Measurements from ENCODE around the gene NAA80.
"Not testable (repeated sequence)": the region's sequence is repeated elsewhere in the genome, so short reads cannot be mapped to it uniquely, and the experiment has no call there.

Gene NAA80

GRCh38 chr3:50286322-50287227, 12.6 kb downstream of the NAA80 start:
- Histone ChIP-seq H3K4me1 (ENCODE audit: insufficient read depth, low read length) (peaks cover 6% of the 10 kb centered on the region), H3K27me3 (ENCODE audit: insufficient read depth, low read length) (no peaks in the 10 kb centered on the region), H3K4me3 (ENCODE audit: low read length) (no peak overlapping the region), H3K36me3 (ENCODE audit: insufficient read depth, low read length) (peaks cover 32% of the 10 kb centered on the region), H3K9me3 (ENCODE audit: low read length) (no peaks in the 10 kb centered on the region), H2AFZ (ENCODE audit: low read depth, low read length) (no peak overlapping the region)

DNA sequence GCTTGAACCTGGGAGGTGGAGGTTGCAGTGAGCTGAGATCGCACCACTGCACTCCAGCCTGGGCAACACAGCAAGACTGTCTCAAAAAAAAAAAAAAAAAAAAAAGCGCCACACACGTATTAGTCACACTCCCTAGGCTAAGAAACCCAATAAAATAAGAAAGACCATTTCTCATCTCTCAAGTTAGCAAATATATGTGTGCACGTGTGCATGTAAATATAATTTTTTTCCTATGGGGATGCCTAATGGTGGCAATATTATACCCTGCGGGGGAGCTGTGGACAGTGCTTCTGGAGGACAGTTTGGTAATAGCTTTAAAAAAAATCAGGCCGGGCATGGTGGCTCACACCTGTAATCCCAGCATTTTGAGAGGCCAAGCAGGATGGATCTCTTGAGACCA, 15.1 kb downstream of the NAA80 start:
- not testable (repeated sequence) for H3K9me3 ChIP-seq (ENCODE audit: low read length); H3K4me3 ChIP-seq (ENCODE audit: low read length); H2AFZ ChIP-seq (ENCODE audit: low read depth, low read length); H3K27me3 ChIP-seq (ENCODE audit: insufficient read depth, low read length); H3K4me1 ChIP-seq (ENCODE audit: insufficient read depth, low read length)
- H3K36me3 ChIP-seq (ENCODE audit: insufficient read depth, low read length): peaks cover 23% of the 10 kb centered on the region

- Histone ChIP-seq H3K9me3 (ENCODE audit: low read length) (no peaks in the 10 kb centered on the region), H3K4me1 (ENCODE audit: insufficient read depth, low read length) (no peaks in the 10 kb centered on the region), H3K36me3 (ENCODE audit: insufficient read depth, low read length) (no peaks in the 10 kb centered on the region)
These were observed 19.8 kb downstream of the NAA80 start for GRCh38 chr3:50279255-50280016.

GRCh38 chr3:50278880-50279224, 20.4 kb downstream of the NAA80 start, which contains the start of gene LSMEM2:
TSS of gene LSMEM2 (plus strand) at chr3:50279087. CDS start at chr3:50279114, 27 bp downstream.
- no peaks in the 10 kb centered on the region for H3K36me3 ChIP-seq (ENCODE audit: insufficient read depth, low read length)
- no peak within 1 kb of the TSS for H3K4me3 ChIP-seq (ENCODE audit: low read length)
- no peaks in the 10 kb centered on the region for H3K9me3 ChIP-seq (ENCODE audit: low read length)
- no peak within 1 kb of the TSS for H2AFZ ChIP-seq (ENCODE audit: low read depth, low read length)
- H3K4me1 ChIP-seq (ENCODE audit: insufficient read depth, low read length): no peaks in the 10 kb centered on the region
- H3K27me3 ChIP-seq (ENCODE audit: insufficient read depth, low read length): no peaks in the 10 kb centered on the region

More at GRCh38 chr3:50279255-50280016, 19.8 kb downstream of the NAA80 start:
- no peak overlapping the region for H3K4me3 ChIP-seq (ENCODE audit: low read length)
- H2AFZ ChIP-seq (ENCODE audit: low read depth, low read length): no peak overlapping the region
- no peaks in the 10 kb centered on the region for H3K27me3 ChIP-seq (ENCODE audit: insufficient read depth, low read length)

- Histone ChIP-seq H3K4me3 (ENCODE audit: low read length) (no peak overlapping the region), H3K9me3 (ENCODE audit: low read length) (no peaks in the 10 kb centered on the region), H3K27me3 (ENCODE audit: insufficient read depth, low read length) (no peaks in the 10 kb centered on the region), H2AFZ (ENCODE audit: low read depth, low read length) (no peak overlapping the region), H3K4me1 (ENCODE audit: insufficient read depth, low read length) (no peaks in the 10 kb centered on the region), H3K36me3 (ENCODE audit: insufficient read depth, low read length) (no peaks in the 10 kb centered on the region)
These were observed 20.9 kb downstream of the NAA80 start for GRCh38 chr3:50278123-50278879.

DNA sequence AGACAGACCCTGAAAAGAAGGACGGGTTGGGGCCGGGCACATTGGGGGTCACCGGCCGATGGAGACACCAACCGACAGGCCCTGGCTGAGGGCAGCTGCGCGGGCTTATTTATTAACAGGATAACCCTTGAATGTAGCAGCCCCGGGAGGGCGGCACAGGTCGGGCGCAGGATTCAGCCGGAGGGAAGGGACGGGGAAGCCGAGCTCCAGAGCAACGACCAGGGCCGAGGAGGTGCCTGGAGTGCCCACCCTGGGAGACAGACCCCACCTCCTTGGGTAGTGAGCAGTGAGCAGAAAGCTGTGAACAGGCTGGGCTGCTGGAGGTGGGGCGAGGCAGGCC, 22.5 kb downstream of the NAA80 start:
- no peak overlapping the region for H3K4me3 ChIP-seq (ENCODE audit: low read length)
- H3K4me1 ChIP-seq (ENCODE audit: insufficient read depth, low read length): peaks cover 2% of the 10 kb centered on the region
- H3K9me3 ChIP-seq (ENCODE audit: low read length): no peaks in the 10 kb centered on the region
- no peak overlapping the region for H2AFZ ChIP-seq (ENCODE audit: low read depth, low read length)
- H3K27me3 ChIP-seq (ENCODE audit: insufficient read depth, low read length): no peaks in the 10 kb centered on the region
- H3K36me3 ChIP-seq (ENCODE audit: insufficient read depth, low read length): no peaks in the 10 kb centered on the region

DNA sequence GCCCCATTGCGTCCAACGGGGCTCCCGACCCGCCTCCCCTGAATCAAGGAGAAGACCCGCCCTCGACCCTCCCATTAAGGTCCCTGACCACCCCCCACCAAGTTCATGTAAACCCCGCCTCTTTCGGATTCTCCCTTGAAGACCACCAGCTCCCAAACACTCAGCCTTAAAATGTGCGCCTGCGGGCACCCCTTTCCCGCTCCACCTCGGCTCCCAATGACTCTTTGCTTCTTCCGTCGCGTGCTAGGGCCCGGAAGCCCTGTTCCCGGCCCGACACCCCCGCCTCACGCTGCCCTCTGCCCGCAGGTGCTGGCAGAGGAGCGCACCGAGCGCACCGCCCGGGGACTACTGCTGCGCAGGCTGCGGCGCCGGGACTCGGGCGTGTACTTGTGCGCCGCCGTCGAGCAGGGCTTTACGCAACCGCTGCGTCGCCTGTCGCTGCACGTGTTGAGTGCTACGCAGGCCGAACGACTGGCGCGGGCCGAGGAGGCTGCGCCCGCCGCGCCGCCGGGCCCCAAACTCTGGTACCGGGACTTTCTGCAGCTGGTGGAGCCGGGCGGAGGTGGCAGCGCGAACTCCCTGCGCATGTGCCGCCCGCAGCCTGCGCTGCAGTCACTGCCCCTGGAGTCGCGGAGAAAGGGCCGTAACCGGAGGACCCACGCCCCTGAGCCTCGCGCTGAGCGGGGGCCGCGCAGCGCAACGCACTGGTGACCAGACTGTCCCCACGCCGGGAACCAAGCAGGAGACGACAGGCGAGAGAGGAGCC, 23.0 kb downstream of the NAA80 start:
- no peaks in the 10 kb centered on the region for H3K27me3 ChIP-seq (ENCODE audit: insufficient read depth, low read length)
- H3K4me1 ChIP-seq (ENCODE audit: insufficient read depth, low read length): peaks cover 2% of the 10 kb centered on the region
- H3K4me3 ChIP-seq (ENCODE audit: low read length): no peak overlapping the region
- H2AFZ ChIP-seq (ENCODE audit: low read depth, low read length): no peak overlapping the region
- no peaks in the 10 kb centered on the region for H3K36me3 ChIP-seq (ENCODE audit: insufficient read depth, low read length)
- H3K9me3 ChIP-seq (ENCODE audit: low read length): no peaks in the 10 kb centered on the region

GRCh38 chr3:50275141-50275995, 23.8 kb downstream of the NAA80 start:
- Histone ChIP-seq H3K9me3 (ENCODE audit: low read length) (no peaks in the 10 kb centered on the region), H3K4me3 (ENCODE audit: low read length) (no peak overlapping the region), H3K27me3 (ENCODE audit: insufficient read depth, low read length) (no peaks in the 10 kb centered on the region), H3K4me1 (ENCODE audit: insufficient read depth, low read length) (peaks cover 2% of the 10 kb centered on the region), H2AFZ (ENCODE audit: low read depth, low read length) (no peak overlapping the region), H3K36me3 (ENCODE audit: insufficient read depth, low read length) (no peaks in the 10 kb centered on the region)

GRCh38 chr3:50274371-50275104, 24.7 kb downstream of the NAA80 start:
- Histone ChIP-seq H3K4me3 (ENCODE audit: low read length) (no peak overlapping the region), H3K36me3 (ENCODE audit: insufficient read depth, low read length) (no peaks in the 10 kb centered on the region), H3K4me1 (ENCODE audit: insufficient read depth, low read length) (peaks cover 5% of the 10 kb centered on the region), H3K27me3 (ENCODE audit: insufficient read depth, low read length) (no peaks in the 10 kb centered on the region), H2AFZ (ENCODE audit: low read depth, low read length) (no peak overlapping the region), H3K9me3 (ENCODE audit: low read length) (no peaks in the 10 kb centered on the region)

GRCh38 chr3:50273689-50274065, 25.5 kb downstream of the NAA80 start:
- Histone ChIP-seq H2AFZ (ENCODE audit: low read depth, low read length) (no peak overlapping the region), H3K4me1 (ENCODE audit: insufficient read depth, low read length) (peaks cover 14% of the 10 kb centered on the region), H3K36me3 (ENCODE audit: insufficient read depth, low read length) (no peaks in the 10 kb centered on the region), H3K4me3 (ENCODE audit: low read length) (no peak overlapping the region), H3K9me3 (ENCODE audit: low read length) (no peaks in the 10 kb centered on the region), H3K27me3 (ENCODE audit: insufficient read depth, low read length) (no peaks in the 10 kb centered on the region)

DNA sequence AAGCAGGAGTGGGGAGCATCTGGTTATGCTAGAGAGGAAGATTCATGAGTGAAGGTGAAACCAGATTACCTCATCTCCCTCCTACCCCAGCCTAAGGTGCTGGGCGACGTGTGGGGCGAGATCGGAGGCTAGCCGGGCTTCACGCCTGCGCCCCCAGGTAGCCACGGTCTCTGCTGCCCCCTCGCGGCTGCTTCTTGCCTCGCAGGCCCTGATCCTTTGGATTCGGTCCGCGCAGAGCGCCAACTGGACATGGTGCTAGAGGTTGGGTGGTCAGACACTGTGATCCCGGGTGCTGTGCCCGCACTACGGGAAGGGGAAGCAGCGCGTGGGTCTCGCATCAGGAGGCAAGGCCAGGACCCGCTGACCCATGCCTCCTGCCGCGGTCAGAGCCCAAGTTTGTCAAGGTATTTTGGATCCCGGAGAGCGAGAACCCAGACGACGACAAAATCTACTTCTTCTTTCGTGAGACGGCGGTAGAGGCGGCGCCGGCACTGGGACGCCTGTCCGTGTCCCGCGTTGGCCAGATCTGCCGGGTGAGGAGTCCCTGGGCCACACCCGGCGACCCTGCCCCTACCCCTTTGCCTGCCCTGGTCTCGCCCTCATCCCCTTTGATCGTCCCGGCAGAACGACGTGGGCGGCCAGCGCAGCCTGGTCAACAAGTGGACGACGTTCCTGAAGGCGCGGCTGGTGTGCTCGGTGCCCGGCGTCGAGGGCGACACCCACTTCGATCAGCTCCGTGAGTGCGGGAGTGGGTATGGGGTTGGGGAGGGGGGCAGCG, 26.1 kb downstream of the NAA80 start:
- H3K36me3 ChIP-seq (ENCODE audit: insufficient read depth, low read length): no peaks in the 10 kb centered on the region
- H3K9me3 ChIP-seq (ENCODE audit: low read length): no peaks in the 10 kb centered on the region
- H3K27me3 ChIP-seq (ENCODE audit: insufficient read depth, low read length): no peaks in the 10 kb centered on the region
- H3K4me3 ChIP-seq (ENCODE audit: low read length): no peak overlapping the region
- no peak overlapping the region for H2AFZ ChIP-seq (ENCODE audit: low read depth, low read length)
- peaks cover 19% of the 10 kb centered on the region for H3K4me1 ChIP-seq (ENCODE audit: insufficient read depth, low read length)
